Parathyroid adenoma (tissue), 2 donors: ENCODE results near the gene CALR3.

Experiments
- H2AFZ ChIP-seq: fragments of 300-600 bp; sonication (generic); one replicate; pipeline ENCODE4 v1.7.0; 2017; ENCODE audit warnings: antibody characterized with exemption, mild to moderate bottlenecking
- H3K27ac ChIP-seq: fragments of 300-600 bp; sonication (generic); one replicate; pipeline ENCODE4 v1.7.0; 2017
- H3K27me3 ChIP-seq: fragments of 300-600 bp; sonication (generic); one replicate; pipeline ENCODE4 v1.7.0; 2017; ENCODE audit warnings: low read length; ENCODE audit not compliant: control insufficient read depth, insufficient read depth
- H3K36me3 ChIP-seq: fragments of 300-600 bp; sonication (generic); one replicate; pipeline ENCODE4 v1.7.0; 2017; ENCODE audit warnings: low read length; ENCODE audit not compliant: control insufficient read depth, insufficient read depth
- H3K4me1 ChIP-seq: fragments of 300-600 bp; sonication (generic); one replicate; pipeline ENCODE4 v1.7.0; 2017; ENCODE audit warnings: control low read depth
- H3K4me2 ChIP-seq: fragments of 300-600 bp; sonication (generic); one replicate; pipeline ENCODE4 v1.7.0; 2017; ENCODE audit warnings: low read length
- H3K4me3 ChIP-seq: fragments of 300-600 bp; sonication (generic); one replicate; pipeline ENCODE4 v1.7.0; 2017; ENCODE audit warnings: low read depth, low read length
- H3K79me2 ChIP-seq: fragments of 300-600 bp; sonication (generic); one replicate; pipeline ENCODE4 v1.7.0; 2017; ENCODE audit warnings: control low read depth
- H3K9ac ChIP-seq: fragments of 300-600 bp; sonication (generic); one replicate; pipeline ENCODE4 v1.7.0; 2017; ENCODE audit warnings: mild to moderate bottlenecking
- H3K9me3 ChIP-seq: fragments of 300-600 bp; sonication (generic); one replicate; pipeline ENCODE4 v1.7.0; 2017; ENCODE audit warnings: low read length; ENCODE audit not compliant: control insufficient read depth
- TF ChIP-seq, protein P1 (sequence below): fragments of 300-600 bp; sonication (generic); IDR thresholded peaks from one replicate; pipeline ENCODE4 v1.7.0; 2017; ENCODE audit warnings: antibody characterized with exemption, mild to moderate bottlenecking
- donor health status: primary hyperparathyroidism.

The CALR3 gene

DNA sequence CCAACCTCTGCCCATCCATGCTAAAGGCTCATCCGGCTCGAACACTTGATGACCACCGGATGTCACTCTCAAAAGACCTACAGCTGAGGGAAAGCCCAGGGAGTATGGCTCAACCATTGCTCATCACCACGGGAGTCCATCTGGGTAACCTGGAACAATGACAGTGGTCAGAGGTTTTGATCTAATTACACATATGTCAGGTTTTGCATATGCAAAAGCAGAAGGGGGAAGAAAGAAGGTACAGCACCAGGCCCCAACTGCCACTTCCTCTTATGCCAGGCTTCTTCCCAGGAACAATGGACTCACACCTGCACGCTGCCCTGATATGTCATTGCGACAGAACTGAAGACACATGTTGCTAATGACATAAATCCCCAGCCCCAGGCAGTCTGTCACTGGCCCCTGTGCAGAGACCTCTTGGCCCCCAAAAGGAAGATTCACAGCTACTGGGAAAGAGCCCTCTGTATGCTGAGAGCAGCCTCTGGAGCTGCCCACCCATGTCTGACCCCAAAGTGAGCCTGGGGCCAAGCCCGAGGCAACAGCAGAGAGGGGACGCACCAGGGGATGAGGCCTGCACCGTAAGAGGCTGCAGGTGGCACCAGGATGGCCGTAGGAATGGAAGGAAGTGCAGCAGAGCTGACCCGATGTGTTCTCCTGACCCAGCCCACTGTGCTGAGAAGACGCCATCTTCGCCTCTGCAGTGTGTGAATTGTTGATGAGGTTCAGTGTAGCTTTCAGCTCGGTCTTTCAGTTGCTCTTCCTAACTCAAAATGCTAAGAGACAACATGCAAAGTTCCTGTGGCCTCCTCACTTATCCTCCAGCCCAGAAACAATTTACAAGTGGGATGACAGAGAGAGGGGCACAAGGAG is 50.5 kb downstream of the CALR3 start:
- H3K27me3 ChIP-seq: no peaks in the 10 kb centered on the region
- peaks cover 22% of the 10 kb centered on the region for H3K4me1 ChIP-seq
- no peaks in the 10 kb centered on the region for H3K36me3 ChIP-seq
- peaks cover 69% of the 10 kb centered on the region for H3K79me2 ChIP-seq
- TF ChIP-seq, protein P1, sequence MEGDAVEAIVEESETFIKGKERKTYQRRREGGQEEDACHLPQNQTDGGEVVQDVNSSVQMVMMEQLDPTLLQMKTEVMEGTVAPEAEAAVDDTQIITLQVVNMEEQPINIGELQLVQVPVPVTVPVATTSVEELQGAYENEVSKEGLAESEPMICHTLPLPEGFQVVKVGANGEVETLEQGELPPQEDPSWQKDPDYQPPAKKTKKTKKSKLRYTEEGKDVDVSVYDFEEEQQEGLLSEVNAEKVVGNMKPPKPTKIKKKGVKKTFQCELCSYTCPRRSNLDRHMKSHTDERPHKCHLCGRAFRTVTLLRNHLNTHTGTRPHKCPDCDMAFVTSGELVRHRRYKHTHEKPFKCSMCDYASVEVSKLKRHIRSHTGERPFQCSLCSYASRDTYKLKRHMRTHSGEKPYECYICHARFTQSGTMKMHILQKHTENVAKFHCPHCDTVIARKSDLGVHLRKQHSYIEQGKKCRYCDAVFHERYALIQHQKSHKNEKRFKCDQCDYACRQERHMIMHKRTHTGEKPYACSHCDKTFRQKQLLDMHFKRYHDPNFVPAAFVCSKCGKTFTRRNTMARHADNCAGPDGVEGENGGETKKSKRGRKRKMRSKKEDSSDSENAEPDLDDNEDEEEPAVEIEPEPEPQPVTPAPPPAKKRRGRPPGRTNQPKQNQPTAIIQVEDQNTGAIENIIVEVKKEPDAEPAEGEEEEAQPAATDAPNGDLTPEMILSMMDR: no peak
- H3K9ac ChIP-seq: no peak overlapping the region
- H2AFZ ChIP-seq: no peak overlapping the region
- no peaks in the 10 kb centered on the region for H3K9me3 ChIP-seq
- H3K4me3 ChIP-seq: peak overlapping the region; percentile 14
- peak overlapping the region; percentile 26 for H3K4me2 ChIP-seq
- no peak overlapping the region for H3K27ac ChIP-seq

DNA sequence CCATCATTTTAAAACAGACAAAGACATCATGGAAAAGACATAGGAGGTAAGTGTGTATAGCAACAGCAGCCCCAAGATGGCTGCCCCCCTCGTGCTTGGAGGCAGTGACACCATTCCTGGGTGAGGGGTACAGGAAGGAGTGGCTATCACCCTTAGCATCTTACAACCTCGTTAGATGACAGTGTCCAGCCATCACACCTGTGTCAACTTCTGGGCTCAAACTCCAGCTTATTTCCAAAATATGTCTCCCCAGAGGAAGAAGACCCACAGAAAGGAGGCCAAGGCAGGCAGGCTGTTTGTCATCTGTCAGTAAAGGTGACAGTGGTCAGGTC is 51.7 kb downstream of the CALR3 start:
- H3K9me3 ChIP-seq: no peaks in the 10 kb centered on the region
- no peak overlapping the region for H3K4me2 ChIP-seq
- no peaks in the 10 kb centered on the region for H3K27me3 ChIP-seq
- H3K27ac ChIP-seq: no peak overlapping the region
- H3K79me2 ChIP-seq: peaks cover 67% of the 10 kb centered on the region
- H3K4me3 ChIP-seq: no peak overlapping the region
- H3K9ac ChIP-seq: no peak overlapping the region
- H2AFZ ChIP-seq: no peak overlapping the region
- no peaks in the 10 kb centered on the region for H3K36me3 ChIP-seq
- TF ChIP-seq, protein P1: no peak
- peaks cover 22% of the 10 kb centered on the region for H3K4me1 ChIP-seq

- peak overlapping the region; percentile 26 for H3K4me2 ChIP-seq
- H3K27ac ChIP-seq: no peak overlapping the region
- no peaks in the 10 kb centered on the region for H3K9me3 ChIP-seq
- no peak overlapping the region for H2AFZ ChIP-seq
- H3K4me1 ChIP-seq: peaks cover 21% of the 10 kb centered on the region
- no peaks in the 10 kb centered on the region for H3K36me3 ChIP-seq
- H3K79me2 ChIP-seq: peaks cover 61% of the 10 kb centered on the region
- TF ChIP-seq, protein P1: no peak
- no peaks in the 10 kb centered on the region for H3K27me3 ChIP-seq
- no peak overlapping the region for H3K9ac ChIP-seq
- H3K4me3 ChIP-seq: no peak overlapping the region
These were observed 53.3 kb downstream of the CALR3 start for GRCh38 chr19:16442386-16443276.

GRCh38 chr19:16441661-16442162 is 54.3 kb downstream of the CALR3 start:
- Histone ChIP-seq H3K36me3 (no peaks in the 10 kb centered on the region), H2AFZ (no peak overlapping the region), H3K79me2 (peaks cover 56% of the 10 kb centered on the region), H3K9ac (no peak overlapping the region), H3K4me2 (no peak overlapping the region), H3K27me3 (no peaks in the 10 kb centered on the region), H3K27ac (no peak overlapping the region), H3K4me3 (no peak overlapping the region), H3K4me1 (peaks cover 15% of the 10 kb centered on the region), H3K9me3 (no peaks in the 10 kb centered on the region)
- TF ChIP-seq, protein P1: no peak
